ENCODE data around the gene SGMS1.

DNA sequence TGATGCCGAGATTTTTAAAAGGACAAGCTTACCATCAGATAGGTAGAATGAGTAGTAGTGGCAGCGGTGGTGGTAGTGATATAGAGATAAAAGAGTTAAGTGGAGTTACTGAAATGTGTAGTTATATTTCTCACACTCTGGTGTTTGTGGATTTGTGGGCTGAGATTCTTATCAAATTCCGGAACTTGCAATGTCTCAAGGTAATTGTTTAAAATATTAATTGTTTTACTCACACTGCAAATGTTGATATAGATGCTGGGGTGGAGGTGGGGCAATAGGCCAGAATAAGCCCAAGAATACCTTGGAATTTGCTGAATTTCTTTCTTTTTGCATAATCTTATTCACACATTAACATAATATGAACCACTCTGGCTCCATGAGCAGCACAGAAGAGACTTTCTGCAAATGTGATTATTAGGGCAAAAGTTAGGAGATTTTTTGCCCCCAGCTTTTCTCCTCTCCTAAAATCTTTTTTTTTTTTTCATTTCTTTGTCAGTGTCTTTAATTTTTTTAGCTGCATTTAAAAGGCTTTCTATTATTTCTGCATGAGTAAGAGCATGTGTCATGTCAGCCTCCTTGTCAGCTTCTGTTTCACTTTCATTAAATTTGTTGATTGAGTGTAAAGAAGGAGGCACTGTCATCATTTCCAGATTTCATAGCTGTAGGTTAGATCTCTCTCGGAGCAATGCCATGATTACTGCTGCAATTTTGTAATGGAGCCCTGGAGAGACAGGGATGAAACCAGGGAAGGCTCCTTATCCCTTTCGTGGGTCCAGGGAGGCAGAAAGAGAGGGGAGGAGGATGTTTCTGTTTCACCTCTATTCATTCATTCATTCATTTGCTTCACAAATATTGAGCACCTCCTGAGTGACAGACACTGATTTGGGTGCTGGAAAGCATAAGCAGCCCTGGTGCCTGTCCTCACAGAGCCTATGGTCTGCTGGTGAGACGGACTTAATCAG lies 13.1 kb upstream of the SGMS1 start:
- TF ChIP-seq, protein P1, sequence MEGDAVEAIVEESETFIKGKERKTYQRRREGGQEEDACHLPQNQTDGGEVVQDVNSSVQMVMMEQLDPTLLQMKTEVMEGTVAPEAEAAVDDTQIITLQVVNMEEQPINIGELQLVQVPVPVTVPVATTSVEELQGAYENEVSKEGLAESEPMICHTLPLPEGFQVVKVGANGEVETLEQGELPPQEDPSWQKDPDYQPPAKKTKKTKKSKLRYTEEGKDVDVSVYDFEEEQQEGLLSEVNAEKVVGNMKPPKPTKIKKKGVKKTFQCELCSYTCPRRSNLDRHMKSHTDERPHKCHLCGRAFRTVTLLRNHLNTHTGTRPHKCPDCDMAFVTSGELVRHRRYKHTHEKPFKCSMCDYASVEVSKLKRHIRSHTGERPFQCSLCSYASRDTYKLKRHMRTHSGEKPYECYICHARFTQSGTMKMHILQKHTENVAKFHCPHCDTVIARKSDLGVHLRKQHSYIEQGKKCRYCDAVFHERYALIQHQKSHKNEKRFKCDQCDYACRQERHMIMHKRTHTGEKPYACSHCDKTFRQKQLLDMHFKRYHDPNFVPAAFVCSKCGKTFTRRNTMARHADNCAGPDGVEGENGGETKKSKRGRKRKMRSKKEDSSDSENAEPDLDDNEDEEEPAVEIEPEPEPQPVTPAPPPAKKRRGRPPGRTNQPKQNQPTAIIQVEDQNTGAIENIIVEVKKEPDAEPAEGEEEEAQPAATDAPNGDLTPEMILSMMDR (IDR thresholded peaks at IDR 0.05; ENCODE audit: low read depth, low read length): no peak
- TF ChIP-seq EZH2phosphoT487 (IDR thresholded peaks at IDR 0.05; ENCODE audit: low read depth): no peak
